Coronary artery (tissue), 2 donors: Measurements from ENCODE around the gene FBLN2.

Experiments
- DNase-seq: peaks from one replicate; pipeline ENCODE4 v3.0.0-alpha.2; 2017; ENCODE audit warnings: low spot score
- H3K27ac ChIP-seq, 2 donors: fragments of 200-600 bp; sonication (generic); one replicate each; pipeline ENCODE4 v1.5.1; 2016 to 2019
- H3K4me3 ChIP-seq: fragments of 200-600 bp; sonication (generic); 2 replicates; pipeline ENCODE4 v1.5.1; 2016; ENCODE audit warnings: mild to moderate bottlenecking, moderate library complexity
- CTCF ChIP-seq: fragments of 200-600 bp; sonication (generic); IDR thresholded peaks from one replicate; pipeline ENCODE4 v1.5.1; 2019; ENCODE audit warnings: antibody characterized with exemption

The FBLN2 gene

DNA sequence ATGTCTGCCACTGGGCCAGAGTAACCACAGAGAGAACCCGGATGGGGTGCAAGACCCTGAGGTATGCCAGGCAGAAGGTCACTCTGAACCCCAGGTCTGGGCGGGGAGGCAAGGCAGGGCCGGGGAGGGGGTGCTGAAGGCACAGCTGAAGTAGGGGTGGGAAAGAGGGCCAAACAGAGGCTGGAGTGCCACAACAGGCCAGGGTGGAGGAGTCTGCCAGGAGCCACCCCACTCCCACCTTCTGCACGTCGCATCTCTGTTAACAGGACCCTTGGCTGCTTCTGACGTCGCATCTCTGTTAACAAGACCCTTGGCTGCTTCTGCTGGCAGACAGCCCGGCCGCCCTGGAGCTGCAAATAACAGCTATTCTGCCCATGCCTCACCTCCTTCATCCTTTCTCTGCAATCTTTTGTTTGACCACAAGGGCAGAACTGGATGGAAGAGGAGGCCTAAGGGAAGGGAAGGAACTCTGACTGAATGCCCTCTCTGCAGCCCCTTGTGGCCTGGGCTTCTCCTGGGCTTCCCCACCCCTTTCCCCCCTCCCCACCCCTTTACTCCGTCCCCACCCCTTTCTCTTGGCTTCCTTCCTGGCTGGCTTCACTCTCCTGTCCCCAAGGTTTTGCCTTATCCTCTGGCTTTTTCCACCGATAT is 20.6 kb upstream of the FBLN2 start:
- no peak for TF ChIP-seq CTCF
- Histone ChIP-seq H3K27ac (peak overlapping the region in 1 of 2 donors; percentile 77), H3K4me3 (no peak overlapping the region)
- no peak for DNase-seq

- DNase-seq = no peak
- no peak for TF ChIP-seq CTCF
- peak overlapping the region in 1 of 2 donors; percentile 77 for H3K27ac ChIP-seq
Measured at GRCh38 chr3:13529196-13530112, 19.5 kb upstream of the FBLN2 start.

DNA sequence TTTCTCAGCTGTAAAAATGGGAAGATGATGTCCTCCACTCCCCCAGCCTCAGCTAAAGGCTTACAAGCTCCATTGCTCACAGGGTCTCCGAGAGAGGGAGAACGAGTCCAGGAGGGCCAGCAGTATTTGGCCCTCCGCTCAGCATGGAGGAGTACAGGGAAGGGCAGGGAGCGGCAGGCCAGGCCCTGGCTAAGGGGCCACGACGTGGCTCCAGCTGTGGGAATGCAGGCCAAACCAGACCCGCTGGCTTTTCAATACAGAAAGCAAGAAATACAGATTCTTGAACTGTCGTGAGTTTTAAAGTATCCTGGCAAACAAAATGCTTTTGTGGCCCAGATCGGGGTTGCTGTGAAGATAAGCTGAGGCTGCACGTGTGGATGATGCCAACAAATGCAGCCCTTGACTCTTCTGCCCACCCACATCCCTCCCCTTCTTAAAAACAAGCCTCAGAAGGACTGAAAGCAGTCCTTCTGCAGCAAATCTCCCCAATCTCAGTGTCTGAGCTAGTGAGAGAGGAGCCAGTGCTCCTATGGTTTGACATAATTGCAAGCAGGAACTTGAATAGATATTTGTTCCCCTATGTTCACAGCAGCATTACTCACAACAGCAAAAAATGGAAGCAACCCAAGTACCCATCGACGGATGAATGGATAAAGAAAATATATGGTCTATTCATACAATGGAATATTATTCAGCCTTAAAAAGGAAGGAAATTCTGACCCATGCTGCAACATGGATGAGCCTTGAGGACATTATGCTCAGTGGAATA is 18.5 kb upstream of the FBLN2 start:
- TF ChIP-seq CTCF = no peak
- no peak overlapping the region for H3K4me3 ChIP-seq
- DNase-seq = no peak
- peak overlapping the region in 1 of 2 donors; percentile 77 for H3K27ac ChIP-seq

More at GRCh38 chr3:13529196-13530112, 19.5 kb upstream of the FBLN2 start:
- H3K4me3 ChIP-seq = no peak overlapping the region

GRCh38 chr3:13532085-13532484 is 16.8 kb upstream of the FBLN2 start:
- DNase-seq = no peak
- no peak for TF ChIP-seq CTCF

DNA sequence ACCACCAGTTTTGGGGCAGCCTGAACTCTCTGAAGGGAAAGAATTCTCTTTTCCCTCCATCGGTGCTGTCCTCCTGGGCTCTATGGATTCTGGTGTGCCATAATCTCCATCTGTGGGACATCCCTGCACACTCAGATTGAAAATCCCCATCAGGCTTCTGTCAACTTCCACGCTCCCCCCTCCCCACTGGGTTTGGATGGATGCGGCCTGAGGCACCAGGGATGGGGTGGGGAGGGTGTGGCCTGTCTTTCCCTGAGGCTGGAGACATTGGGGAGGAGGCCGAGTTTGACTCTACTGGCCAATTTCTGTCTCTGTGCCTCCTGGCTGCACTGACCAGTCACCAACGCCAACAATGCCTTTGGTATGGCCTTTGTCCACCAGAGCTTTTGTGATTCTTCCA is 16.3 kb upstream of the FBLN2 start:
- peak overlapping the region in 1 of 2 donors; percentile 82 for H3K27ac ChIP-seq
- no peak overlapping the region for H3K4me3 ChIP-seq
- no peak for DNase-seq
- TF ChIP-seq CTCF = no peak

More at GRCh38 chr3:13532085-13532484, 16.8 kb upstream of the FBLN2 start:
- H3K4me3 ChIP-seq = no peak overlapping the region
- peak overlapping the region in 1 of 2 donors; percentile 82 for H3K27ac ChIP-seq

- no peak overlapping the region for H3K4me3 ChIP-seq
- no peak for DNase-seq
- peak overlapping the region in 1 of 2 donors; percentile 26 for H3K27ac ChIP-seq
- no peak for TF ChIP-seq CTCF
Measured at GRCh38 chr3:13533885-13534301, 15.0 kb upstream of the FBLN2 start.
